Type B pancreatic cell (in vitro differentiated cells): ENCODE data around the gene TUBE1. TPM values are rescaled to one million over a fixed set of nuclear protein-coding genes. Genes with fewer than 3 reads are reported as not detected.

ENCODE experiments used
- DNase-seq: peaks from one replicate; pipeline ENCODE4 v3.0.0; 2021; ENCODE audit warnings: mixed read lengths; ENCODE audit not compliant: unreplicated experiment; ENCODE audit errors: extremely low spot score
- H3K27ac Mint-ChIP-seq: 2 replicates; pipeline ENCODE4 v1.8.0; 2021; ENCODE audit warnings: mild to moderate bottlenecking, mixed read lengths
- H3K27me3 Mint-ChIP-seq: 2 replicates; pipeline ENCODE4 v1.8.0; 2021; ENCODE audit warnings: mixed read lengths
- H3K36me3 Mint-ChIP-seq: 2 replicates; pipeline ENCODE4 v1.8.0; 2021; ENCODE audit warnings: mixed read lengths
- H3K4me1 Mint-ChIP-seq: one replicate; pipeline ENCODE4 v1.8.0; 2021; ENCODE audit warnings: mixed read lengths; ENCODE audit not compliant: unreplicated experiment
- H3K4me3 Mint-ChIP-seq: 2 replicates; pipeline ENCODE4 v1.8.0; 2021; ENCODE audit warnings: mild to moderate bottlenecking, mixed read lengths
- H3K9me3 Mint-ChIP-seq: 2 replicates; pipeline ENCODE4 v1.8.0; 2021; ENCODE audit warnings: mixed read lengths
- total RNA-seq: library from RNA; stranded (reverse); gene quantifications from 2 replicates; pipeline ENCODE4 v1.2.1, GENCODE V29; 2021; ENCODE audit warnings: low replicate concordance
- TF ChIP-seq, protein P1 (sequence below): fragments of 200-600 bp; sonication (generic); conservative IDR thresholded peaks from 2 replicates; pipeline ENCODE4 v1.5.0; 2021; ENCODE audit warnings: antibody characterized with exemption, mild to moderate bottlenecking

Gene TUBE1
- total RNA-seq, 1 donor from 2014 or later, result 28.7 TPM

DNA sequence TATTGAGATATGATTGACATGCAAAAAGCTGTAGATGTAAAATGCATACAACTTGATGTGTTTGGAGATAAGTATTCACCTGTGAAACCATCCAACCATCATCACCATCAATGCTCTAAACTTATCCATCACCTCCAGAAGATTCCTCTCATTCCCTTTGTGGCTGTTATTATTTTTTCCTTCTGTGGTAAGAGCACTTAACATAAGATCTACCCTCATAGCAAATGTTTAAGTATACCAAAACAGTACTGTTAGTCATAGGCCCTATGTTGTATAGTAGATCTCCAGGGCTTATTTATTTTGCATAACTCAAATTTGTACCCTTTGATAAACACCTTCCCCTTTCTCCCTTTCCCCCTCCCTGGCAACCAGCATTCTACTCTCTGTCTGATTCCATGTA lies 64.5 kb downstream of the TUBE1 start:
- Mint-ChIP-seq H3K9me3 (peaks cover 5% of the 10 kb centered on the region), H3K27ac (no peak overlapping the region), H3K27me3 (no peaks in the 10 kb centered on the region), H3K4me3 (no peak overlapping the region), H3K36me3 (peaks cover 6% of the 10 kb centered on the region), H3K4me1 (peaks cover 39% of the 10 kb centered on the region)
- TF ChIP-seq, protein P1, sequence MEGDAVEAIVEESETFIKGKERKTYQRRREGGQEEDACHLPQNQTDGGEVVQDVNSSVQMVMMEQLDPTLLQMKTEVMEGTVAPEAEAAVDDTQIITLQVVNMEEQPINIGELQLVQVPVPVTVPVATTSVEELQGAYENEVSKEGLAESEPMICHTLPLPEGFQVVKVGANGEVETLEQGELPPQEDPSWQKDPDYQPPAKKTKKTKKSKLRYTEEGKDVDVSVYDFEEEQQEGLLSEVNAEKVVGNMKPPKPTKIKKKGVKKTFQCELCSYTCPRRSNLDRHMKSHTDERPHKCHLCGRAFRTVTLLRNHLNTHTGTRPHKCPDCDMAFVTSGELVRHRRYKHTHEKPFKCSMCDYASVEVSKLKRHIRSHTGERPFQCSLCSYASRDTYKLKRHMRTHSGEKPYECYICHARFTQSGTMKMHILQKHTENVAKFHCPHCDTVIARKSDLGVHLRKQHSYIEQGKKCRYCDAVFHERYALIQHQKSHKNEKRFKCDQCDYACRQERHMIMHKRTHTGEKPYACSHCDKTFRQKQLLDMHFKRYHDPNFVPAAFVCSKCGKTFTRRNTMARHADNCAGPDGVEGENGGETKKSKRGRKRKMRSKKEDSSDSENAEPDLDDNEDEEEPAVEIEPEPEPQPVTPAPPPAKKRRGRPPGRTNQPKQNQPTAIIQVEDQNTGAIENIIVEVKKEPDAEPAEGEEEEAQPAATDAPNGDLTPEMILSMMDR, result no peak
- no peak for DNase-seq

DNA sequence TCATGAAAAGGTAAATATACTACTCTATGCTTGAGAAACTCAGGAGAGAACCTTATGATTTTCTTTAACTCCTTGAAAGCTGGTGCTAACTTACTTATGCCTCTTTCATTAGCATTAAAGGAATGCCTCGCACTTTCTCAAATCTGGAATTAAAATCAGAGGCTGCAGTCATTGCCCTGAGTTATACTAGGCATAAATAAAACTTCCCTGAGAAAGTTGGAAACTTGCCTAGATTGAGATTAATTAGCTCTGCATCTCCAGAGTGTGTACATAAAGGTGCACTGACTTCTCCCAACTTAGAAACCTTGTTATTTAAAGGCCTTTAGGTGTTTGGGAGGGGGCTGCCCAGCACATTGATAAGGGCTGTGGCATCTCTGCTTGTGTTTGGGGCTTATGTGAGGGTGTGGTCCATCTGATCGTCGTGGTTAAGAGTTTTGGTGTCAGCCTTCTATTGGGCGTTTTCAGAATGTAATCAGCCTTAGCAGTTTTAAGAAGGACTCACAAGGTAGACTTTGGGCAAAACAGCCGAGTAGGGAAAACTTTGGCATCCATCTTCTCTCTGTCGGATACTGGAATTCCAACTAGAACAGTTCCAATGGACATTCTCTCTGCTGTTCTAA lies 65.5 kb downstream of the TUBE1 start:
- H3K9me3 Mint-ChIP-seq, result peaks cover 5% of the 10 kb centered on the region
- no peak for DNase-seq
- H3K36me3 Mint-ChIP-seq, result peaks cover 6% of the 10 kb centered on the region
- H3K4me3 Mint-ChIP-seq, result no peak overlapping the region
- TF ChIP-seq, protein P1, result no peak
- peak overlapping the region; percentile 39 for H3K27ac Mint-ChIP-seq
- H3K27me3 Mint-ChIP-seq, result no peaks in the 10 kb centered on the region
- H3K4me1 Mint-ChIP-seq, result peaks cover 39% of the 10 kb centered on the region

Other genes starting within 250 kb of the TUBE1 start
- gene FYN, start 214.0 kb downstream of the TUBE1 start, total RNA-seq, result 131 and 283 TPM in 2 replicates
- gene CCN6, start 33.4 kb downstream of the TUBE1 start, total RNA-seq, result not detected in 2 replicates
- gene FAM229B, start 109 bp upstream of the TUBE1 start, total RNA-seq, result 8.4 and 29.8 TPM in 2 replicates
- 3.8 and 44.8 TPM in 2 replicates for gene LAMA4, start 167.1 kb upstream of the TUBE1 start, total RNA-seq